ENCODE data around the gene HLA-DQB1. TPM values are rescaled to one million over a fixed set of nuclear protein-coding genes. Genes with fewer than 3 reads are reported as not detected.
"Not testable (repeated sequence)": the region's sequence is repeated elsewhere in the genome, so short reads cannot be mapped to it uniquely, and the experiment has no call there.

HLA-DQB1 gene
- total RNA-seq, 2 experiments from 2014 or later = 21.5 to 21.7 TPM

DNA sequence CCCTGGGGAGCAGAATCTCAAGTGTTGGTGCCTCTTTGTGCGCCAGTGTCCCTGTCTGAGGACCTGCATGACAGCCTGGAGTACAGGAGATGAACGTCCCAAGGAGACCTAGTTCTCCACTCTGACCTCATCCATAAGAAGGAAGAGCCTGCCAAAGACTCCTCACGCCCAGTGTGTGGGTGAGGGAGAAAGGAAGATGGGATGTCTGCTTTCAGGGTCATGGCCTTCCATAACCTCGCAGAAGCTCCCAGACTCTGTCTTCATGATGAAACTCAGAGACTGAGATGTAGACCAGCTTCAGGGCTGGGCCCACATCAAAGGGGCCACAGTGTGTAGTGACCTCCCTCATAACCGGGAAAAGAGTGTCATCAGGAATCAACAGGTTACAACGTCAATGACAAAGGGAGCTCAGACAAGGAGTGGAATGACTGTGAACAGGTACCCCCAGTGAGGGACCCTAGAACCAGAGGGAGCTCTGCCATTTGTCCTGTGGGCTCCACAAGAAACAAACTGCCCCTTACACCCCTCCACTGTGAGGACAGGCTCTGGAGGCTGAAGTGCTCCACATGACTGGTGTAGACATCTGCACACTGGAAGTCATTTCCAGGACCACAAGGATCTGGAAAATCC, 8.1 kb downstream of the HLA-DQB1 start:
- H3K9me3 Mint-ChIP-seq = no peaks in the 10 kb centered on the region
- no peak overlapping the region for H3K27ac Mint-ChIP-seq
- H3K27me3 ChIP-seq (ENCODE audit: control insufficient read depth in 1 of 2, insufficient read depth in 2 of 2, low read length in 2 of 2) = no peaks in the 10 kb centered on the region
- no peak overlapping the region for H3K4me3 ChIP-seq (ENCODE audit: low read length)
- H3K27ac ChIP-seq (ENCODE audit: low read depth in 1 of 2, low read length in 2 of 2) = no peak overlapping the region
- ATAC-seq (ENCODE audit: poor library complexity) (no peak), DNase-seq (no peak)
- ChIA-PET CTCF (no interaction called here), POLR2A (no interaction called here)
- H3K9me3 ChIP-seq (ENCODE audit: control insufficient read depth in 1 of 2, insufficient read depth in 1 of 2, low read length in 2 of 2) = no peaks in the 10 kb centered on the region
- H3K4me1 Mint-ChIP-seq (ENCODE audit: low read depth) = peaks cover 2% of the 10 kb centered on the region
- H3K36me3 ChIP-seq (ENCODE audit: insufficient read depth, low read length) = no peaks in the 10 kb centered on the region
- H3K27me3 Mint-ChIP-seq = no peaks in the 10 kb centered on the region
- H3K36me3 Mint-ChIP-seq (ENCODE audit: low read depth) = no peaks in the 10 kb centered on the region
- H3K4me1 ChIP-seq (ENCODE audit: insufficient read depth, low read length) = no peaks in the 10 kb centered on the region
- TF ChIP-seq, protein P1, sequence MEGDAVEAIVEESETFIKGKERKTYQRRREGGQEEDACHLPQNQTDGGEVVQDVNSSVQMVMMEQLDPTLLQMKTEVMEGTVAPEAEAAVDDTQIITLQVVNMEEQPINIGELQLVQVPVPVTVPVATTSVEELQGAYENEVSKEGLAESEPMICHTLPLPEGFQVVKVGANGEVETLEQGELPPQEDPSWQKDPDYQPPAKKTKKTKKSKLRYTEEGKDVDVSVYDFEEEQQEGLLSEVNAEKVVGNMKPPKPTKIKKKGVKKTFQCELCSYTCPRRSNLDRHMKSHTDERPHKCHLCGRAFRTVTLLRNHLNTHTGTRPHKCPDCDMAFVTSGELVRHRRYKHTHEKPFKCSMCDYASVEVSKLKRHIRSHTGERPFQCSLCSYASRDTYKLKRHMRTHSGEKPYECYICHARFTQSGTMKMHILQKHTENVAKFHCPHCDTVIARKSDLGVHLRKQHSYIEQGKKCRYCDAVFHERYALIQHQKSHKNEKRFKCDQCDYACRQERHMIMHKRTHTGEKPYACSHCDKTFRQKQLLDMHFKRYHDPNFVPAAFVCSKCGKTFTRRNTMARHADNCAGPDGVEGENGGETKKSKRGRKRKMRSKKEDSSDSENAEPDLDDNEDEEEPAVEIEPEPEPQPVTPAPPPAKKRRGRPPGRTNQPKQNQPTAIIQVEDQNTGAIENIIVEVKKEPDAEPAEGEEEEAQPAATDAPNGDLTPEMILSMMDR (IDR thresholded peaks at IDR 0.05) = no peak
- no peak overlapping the region for H3K4me3 Mint-ChIP-seq
- intact Hi-C loops (cut with DNase I, micrococcal nuclease) = no loop called here

DNA sequence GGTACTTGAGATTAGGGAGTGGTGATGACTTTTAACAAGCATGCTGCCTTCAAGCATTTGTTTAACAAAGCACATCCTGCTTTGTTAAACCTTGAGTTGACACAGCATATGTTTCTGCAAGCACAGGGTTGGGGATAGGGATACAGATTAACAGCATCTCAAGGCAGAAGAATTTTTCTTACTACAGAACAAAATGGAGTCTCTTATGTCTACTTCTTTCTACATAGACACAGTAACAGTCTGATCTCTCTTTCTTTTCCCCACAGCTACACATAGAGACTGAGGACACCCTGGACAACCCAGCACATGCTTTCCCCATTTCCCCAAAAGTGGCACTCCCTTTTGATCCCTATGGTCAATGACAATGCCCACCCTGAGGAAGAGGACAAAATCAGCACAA, 8.6 kb downstream of the HLA-DQB1 start:
- CTCF ChIA-PET; H3K4me3 Mint-ChIP-seq; H3K4me1 Mint-ChIP-seq (ENCODE audit: low read depth); H3K9me3 ChIP-seq (ENCODE audit: control insufficient read depth in 1 of 2, insufficient read depth in 1 of 2, low read length in 2 of 2); H3K4me1 ChIP-seq (ENCODE audit: insufficient read depth, low read length); H3K36me3 ChIP-seq (ENCODE audit: insufficient read depth, low read length); H3K9me3 Mint-ChIP-seq; POLR2A ChIA-PET; intact Hi-C loops (cut with DNase I, micrococcal nuclease); H3K4me3 ChIP-seq (ENCODE audit: low read length); H3K27me3 Mint-ChIP-seq; ATAC-seq (ENCODE audit: poor library complexity); H3K27me3 ChIP-seq (ENCODE audit: control insufficient read depth in 1 of 2, insufficient read depth in 2 of 2, low read length in 2 of 2); DNase-seq; H3K36me3 Mint-ChIP-seq (ENCODE audit: low read depth); H3K27ac Mint-ChIP-seq; H3K27ac ChIP-seq (ENCODE audit: low read depth in 1 of 2, low read length in 2 of 2): not testable (repeated sequence)

DNA sequence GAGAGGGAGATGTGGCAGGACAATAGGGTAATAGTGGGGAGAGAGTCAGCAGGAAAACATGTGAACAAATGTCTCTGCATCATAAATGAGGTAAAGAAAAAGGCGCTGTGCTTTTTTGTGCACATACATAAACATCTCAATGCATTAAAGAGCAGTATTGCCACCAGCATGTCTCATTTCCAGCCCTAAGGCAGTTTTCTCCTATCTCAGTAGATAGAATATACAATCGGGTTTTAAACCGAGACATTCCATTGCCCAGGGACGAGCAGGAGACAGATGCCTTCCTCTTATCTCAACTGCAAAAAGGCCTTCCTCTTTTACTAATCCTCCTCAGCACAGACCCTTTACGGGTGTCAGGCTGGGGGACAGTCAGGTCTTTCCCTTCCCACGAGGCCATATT, 9.1 kb downstream of the HLA-DQB1 start:
- H3K4me3 ChIP-seq (ENCODE audit: low read length); POLR2A ChIA-PET; H3K9me3 ChIP-seq (ENCODE audit: control insufficient read depth in 1 of 2, insufficient read depth in 1 of 2, low read length in 2 of 2); H3K27ac ChIP-seq (ENCODE audit: low read depth in 1 of 2, low read length in 2 of 2); H3K27ac Mint-ChIP-seq; H3K27me3 ChIP-seq (ENCODE audit: control insufficient read depth in 1 of 2, insufficient read depth in 2 of 2, low read length in 2 of 2); H3K36me3 Mint-ChIP-seq (ENCODE audit: low read depth); H3K9me3 Mint-ChIP-seq; H3K27me3 Mint-ChIP-seq; H3K36me3 ChIP-seq (ENCODE audit: insufficient read depth, low read length); H3K4me1 ChIP-seq (ENCODE audit: insufficient read depth, low read length); ATAC-seq (ENCODE audit: poor library complexity); CTCF ChIA-PET; DNase-seq; H3K4me3 Mint-ChIP-seq; intact Hi-C loops (cut with DNase I, micrococcal nuclease); H3K4me1 Mint-ChIP-seq (ENCODE audit: low read depth): not testable (repeated sequence)

DNA sequence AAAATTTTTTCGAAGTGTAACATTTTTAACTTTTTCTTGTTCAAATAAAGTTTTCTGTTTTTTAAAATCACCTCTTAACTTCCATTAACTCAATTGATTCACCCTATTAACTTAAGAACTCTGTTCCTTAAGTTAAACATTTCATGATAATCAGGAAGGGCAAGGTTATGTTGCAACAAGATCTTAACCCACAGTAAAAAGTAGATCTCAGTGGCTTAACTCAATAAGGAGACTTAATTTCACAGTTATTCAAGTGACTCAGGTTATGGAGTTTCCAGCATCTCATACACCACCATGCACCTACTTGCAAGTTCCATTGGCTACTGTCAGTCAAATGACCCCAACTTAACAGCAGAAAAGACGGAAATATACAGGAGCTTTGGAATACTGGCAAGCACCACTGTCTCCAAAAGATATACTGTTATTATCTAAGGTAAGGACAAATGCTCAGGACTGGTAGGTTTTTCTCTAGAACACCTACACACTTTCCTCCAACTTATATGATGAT, 11.2 kb downstream of the HLA-DQB1 start:
- CTCF ChIA-PET = no interaction called here
- no peaks in the 10 kb centered on the region for H3K36me3 ChIP-seq (ENCODE audit: insufficient read depth, low read length)

More for the DNA sequence above, 11.2 kb downstream of the HLA-DQB1 start:
- H3K4me1 Mint-ChIP-seq (ENCODE audit: low read depth) = no peaks in the 10 kb centered on the region
- Histone ChIP-seq H3K4me3 (ENCODE audit: low read length) (no peak overlapping the region), H3K27ac (ENCODE audit: low read depth in 1 of 2, low read length in 2 of 2) (no peak overlapping the region), H3K9me3 (ENCODE audit: control insufficient read depth in 1 of 2, insufficient read depth in 1 of 2, low read length in 2 of 2) (no peaks in the 10 kb centered on the region), H3K27me3 (ENCODE audit: control insufficient read depth in 1 of 2, insufficient read depth in 2 of 2, low read length in 2 of 2) (no peaks in the 10 kb centered on the region), H3K4me1 (ENCODE audit: insufficient read depth, low read length) (no peaks in the 10 kb centered on the region)
- intact Hi-C loops (cut with DNase I, micrococcal nuclease) = no loop called here
- DNase-seq = no peak
- H3K9me3 Mint-ChIP-seq = no peaks in the 10 kb centered on the region
- POLR2A ChIA-PET = no interaction called here
- no peak for ATAC-seq (ENCODE audit: poor library complexity)
- TF ChIP-seq, protein P1 (IDR thresholded peaks at IDR 0.05) = no peak
- no peak overlapping the region for H3K4me3 Mint-ChIP-seq
- no peaks in the 10 kb centered on the region for H3K36me3 Mint-ChIP-seq (ENCODE audit: low read depth)
- no peak overlapping the region for H3K27ac Mint-ChIP-seq
- no peaks in the 10 kb centered on the region for H3K27me3 Mint-ChIP-seq

Data from CD4-positive, alpha-beta T cell (primary cell).